Lower leg skin (tissue), 4 donors: ENCODE measurements around the gene DSCAML1. TPM values are rescaled to one million over a fixed set of nuclear protein-coding genes. Genes with fewer than 3 reads are reported as not detected.

Source experiments
- DNase-seq, 2 donors: peaks; one replicate each; pipeline ENCODE4 v3.0.0-alpha.2; 2019; ENCODE audit warnings: low spot score in 2 of 2
- H3K4me3 ChIP-seq: fragments of 200-600 bp; sonication (generic); 2 replicates; pipeline ENCODE4 v1.5.1; 2017; ENCODE audit warnings: mild to moderate bottlenecking, low read depth; ENCODE audit not compliant: poor library complexity, severe bottlenecking
- POLR2A ChIP-seq, 2 donors: fragments of 450-650 bp; IDR thresholded peaks; one replicate each; pipeline ENCODE4 v1.6.1; 2016 to 2017; ENCODE audit warnings: antibody characterized with exemption in 2 of 2, mild to moderate bottlenecking in 1 of 2, moderate library complexity in 1 of 2
- WGBS, 2 donors: methylation state at CpG; one replicate each; pipeline ENCODE4 v1.1.5; 2018; 5-methylcytosine and 5-hydroxymethylcytosine counted together
- intact Hi-C: fragments of 100-400 bp; cut with DNase I; formaldehyde crosslinking; loops from one replicate; pipeline ENCODE4 v1.15.0; 2023; ENCODE audit warnings: low total_unique reads
- total RNA-seq, 4 donors: library from RNA; depleted of rRNA; stranded (reverse); fragments of >200 nt; gene quantifications; one replicate each; pipeline ENCODE4 v1.1.0, GENCODE V29; 2016
- TF ChIP-seq, protein P1 (sequence below), 3 donors: fragments of 450-650 bp; IDR thresholded peaks; one replicate each; pipeline ENCODE4 v1.5.1; 2016; ENCODE audit warnings: antibody characterized with exemption in 3 of 3, mild to moderate bottlenecking in 3 of 3, moderate library complexity in 2 of 3

Gene DSCAML1
- total RNA-seq, 4 donors from 2014 or later, result 0.07 to 0.13 (median 0.08) TPM

DNA sequence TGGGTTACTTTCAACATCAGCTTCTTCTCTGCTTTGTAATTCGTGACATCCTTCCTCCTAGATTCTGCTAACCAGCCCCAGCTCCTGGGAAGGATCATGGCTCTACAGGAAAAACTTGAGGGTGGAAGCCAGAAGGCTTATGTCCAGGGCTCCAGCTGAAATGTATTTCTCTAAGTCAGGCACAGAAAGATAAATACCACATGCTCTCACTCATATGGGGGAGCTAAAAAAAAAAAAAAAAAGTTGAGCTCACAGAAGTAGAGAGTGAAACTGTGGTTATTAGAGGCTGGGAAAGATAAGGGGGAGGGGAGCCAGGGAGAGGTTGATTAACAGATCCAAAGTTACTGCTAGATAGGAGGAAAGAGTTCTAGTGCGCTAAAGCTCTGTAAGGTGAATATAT lies 74.9 kb downstream of the DSCAML1 start:
- no peak for DNase-seq
- no peak overlapping the region for H3K4me3 ChIP-seq
- intact Hi-C loops, result no loop called here
- WGBS, 2 donors, result 72 to 74% methylated on average over 2 of the region's 2 CpGs
- TF ChIP-seq, protein P1, sequence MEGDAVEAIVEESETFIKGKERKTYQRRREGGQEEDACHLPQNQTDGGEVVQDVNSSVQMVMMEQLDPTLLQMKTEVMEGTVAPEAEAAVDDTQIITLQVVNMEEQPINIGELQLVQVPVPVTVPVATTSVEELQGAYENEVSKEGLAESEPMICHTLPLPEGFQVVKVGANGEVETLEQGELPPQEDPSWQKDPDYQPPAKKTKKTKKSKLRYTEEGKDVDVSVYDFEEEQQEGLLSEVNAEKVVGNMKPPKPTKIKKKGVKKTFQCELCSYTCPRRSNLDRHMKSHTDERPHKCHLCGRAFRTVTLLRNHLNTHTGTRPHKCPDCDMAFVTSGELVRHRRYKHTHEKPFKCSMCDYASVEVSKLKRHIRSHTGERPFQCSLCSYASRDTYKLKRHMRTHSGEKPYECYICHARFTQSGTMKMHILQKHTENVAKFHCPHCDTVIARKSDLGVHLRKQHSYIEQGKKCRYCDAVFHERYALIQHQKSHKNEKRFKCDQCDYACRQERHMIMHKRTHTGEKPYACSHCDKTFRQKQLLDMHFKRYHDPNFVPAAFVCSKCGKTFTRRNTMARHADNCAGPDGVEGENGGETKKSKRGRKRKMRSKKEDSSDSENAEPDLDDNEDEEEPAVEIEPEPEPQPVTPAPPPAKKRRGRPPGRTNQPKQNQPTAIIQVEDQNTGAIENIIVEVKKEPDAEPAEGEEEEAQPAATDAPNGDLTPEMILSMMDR (IDR thresholded peaks at IDR 0.05), result no peak
- TF ChIP-seq POLR2A (IDR thresholded peaks at IDR 0.05), result no peak

DNA sequence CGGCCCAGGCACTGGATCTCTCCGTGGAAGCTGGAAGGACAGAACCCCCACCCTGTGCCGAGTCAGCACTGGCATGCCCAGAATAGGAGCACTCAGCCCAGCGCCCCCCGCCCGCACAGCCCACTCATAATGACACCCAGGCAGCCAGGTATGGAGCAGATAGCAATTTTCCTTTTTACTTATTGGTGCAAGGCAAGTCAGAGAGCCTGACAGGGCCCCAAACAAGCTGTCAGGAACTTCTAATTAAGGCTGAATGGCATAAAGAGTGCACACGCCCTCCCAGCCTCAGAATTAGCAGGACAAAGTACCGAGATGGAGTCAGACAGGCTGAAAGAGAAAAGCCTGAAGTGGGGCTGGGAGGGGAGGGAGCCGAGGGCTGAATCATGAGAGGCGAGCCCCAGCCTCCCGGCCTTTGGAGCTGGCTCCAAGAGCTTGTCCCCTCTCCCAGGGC lies 76.9 kb downstream of the DSCAML1 start:
- 47 to 62% methylated on average over 11 of the region's 11 CpGs for WGBS, 2 donors
- intact Hi-C loops, result no loop called here

DNA sequence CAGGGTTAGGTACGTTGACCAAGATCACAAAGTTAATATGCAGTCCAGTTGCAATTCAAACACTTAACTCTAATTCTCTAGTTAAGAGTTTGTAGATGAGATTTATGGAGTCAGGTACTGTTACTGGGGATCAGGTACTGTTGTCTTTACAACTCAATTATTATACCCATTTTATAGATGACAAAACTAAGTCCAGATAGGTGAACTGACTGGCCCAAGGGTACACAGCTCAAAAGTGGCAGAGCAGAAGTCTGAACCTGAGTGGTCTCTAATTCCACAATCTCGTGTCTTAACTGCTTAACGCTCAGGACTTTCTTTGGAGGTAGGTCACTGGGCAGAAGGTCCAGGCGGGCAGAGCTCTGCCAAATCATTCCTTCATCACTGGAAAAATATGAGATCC lies 77.5 kb downstream of the DSCAML1 start:
- H3K4me3 ChIP-seq, result no peak overlapping the region
- 91 to 92% methylated on average over 4 of the region's 4 CpGs for WGBS, 2 donors
- TF ChIP-seq, protein P1 (IDR thresholded peaks at IDR 0.05), result no peak
- no peak for TF ChIP-seq POLR2A (IDR thresholded peaks at IDR 0.05)
- intact Hi-C loops, result no loop called here
- no peak for DNase-seq

More for the DNA sequence above, 76.9 kb downstream of the DSCAML1 start:
- no peak for TF ChIP-seq POLR2A (IDR thresholded peaks at IDR 0.05)
- TF ChIP-seq, protein P1 (IDR thresholded peaks at IDR 0.05), result no peak
- DNase-seq, result no peak
- H3K4me3 ChIP-seq, result no peak overlapping the region

DNA sequence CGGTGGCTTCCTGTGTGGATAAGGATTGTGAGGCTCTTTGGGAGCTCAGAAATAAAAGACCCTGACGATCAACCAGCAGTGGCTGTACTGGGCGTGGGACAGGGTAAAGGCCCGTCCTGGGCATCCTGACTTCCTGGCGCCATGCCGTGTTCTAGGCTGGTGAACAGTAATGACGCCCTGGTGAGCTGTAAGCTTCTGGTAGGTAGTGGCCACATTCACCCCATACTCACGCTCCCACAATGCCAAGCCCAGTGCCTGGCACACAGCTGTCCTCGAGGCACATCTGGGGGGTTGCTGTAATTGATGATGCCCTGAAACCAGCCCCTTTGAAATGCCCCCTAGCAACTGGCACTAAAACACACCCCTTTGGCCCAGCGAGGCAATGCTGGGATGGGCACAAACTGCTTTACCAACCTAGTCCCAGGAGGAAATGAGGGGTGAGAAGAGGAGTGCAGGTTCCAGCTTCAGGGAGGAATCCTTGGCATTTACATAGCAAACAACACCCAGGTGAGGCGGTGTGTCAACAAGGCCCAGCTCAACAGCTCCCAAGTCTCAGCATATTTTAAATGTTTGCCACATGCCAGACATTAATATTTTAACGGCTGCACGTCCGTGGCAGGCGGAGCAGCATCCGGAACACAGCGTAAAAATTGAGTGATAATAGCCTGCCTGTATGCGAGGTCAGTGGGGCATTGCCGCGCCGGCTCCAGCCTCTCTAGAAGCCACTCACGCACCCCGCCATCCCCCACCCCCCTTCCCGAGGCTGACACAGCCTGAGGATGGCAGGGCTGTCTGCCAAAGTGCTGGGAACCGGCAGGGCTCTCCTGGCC lies 79.3 kb downstream of the DSCAML1 start:
- TF ChIP-seq, protein P1 (IDR thresholded peaks at IDR 0.05), result no peak
- TF ChIP-seq POLR2A (IDR thresholded peaks at IDR 0.05), result no peak
- intact Hi-C loops, result no loop called here
- no peak overlapping the region for H3K4me3 ChIP-seq
- DNase-seq, result no peak
- 55 to 60% methylated on average over 24 of the region's 25 CpGs for WGBS, 2 donors

DNA sequence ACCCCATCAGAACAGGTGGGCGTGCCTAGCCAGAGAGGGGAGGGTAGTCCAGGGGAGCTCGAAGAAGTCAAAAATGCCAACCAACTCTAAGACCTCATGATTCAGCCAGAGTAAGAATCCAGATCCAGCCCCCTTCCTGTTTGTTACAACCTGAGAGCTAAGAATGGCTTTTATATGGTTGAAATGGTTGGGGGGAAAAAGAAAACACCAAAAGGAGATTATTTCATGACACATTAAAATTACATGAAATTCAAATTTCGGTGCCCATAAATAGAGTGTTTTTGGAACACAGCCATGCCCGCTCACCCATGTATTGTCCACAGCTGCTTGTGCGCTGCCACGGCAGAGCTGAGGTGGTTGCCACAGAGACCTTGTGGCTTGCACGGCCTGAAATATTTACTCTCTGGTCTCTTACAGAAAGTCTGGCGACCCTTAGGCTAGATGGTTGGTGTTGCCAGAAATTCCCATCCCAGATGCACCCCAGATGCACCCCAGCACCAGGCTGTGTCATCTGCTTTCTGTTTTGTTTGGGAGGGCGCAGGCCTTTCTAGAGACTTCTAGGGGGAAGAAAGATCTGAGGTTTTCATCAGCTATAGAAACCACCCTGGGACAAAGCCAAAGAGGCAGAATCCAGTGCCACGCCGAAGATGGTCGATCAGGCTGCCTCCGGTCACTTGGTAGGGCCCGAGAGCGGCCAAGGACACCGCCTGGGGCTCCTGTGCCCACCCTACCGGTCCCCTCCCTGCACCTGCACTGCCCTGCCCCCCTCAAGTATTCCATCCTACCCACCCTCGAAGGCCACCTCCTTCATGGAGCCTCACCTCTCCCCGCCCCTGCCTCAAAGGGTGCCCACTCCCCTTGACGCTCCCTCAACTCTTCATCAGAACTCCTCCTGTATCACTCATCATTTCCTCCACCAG lies 80.2 kb downstream of the DSCAML1 start:
- 82% methylated on average over 20 of the region's 20 CpGs for WGBS, 2 donors
- intact Hi-C loops, result no loop called here
- DNase-seq, result no peak

More for the DNA sequence above, 80.2 kb downstream of the DSCAML1 start:
- no peak for TF ChIP-seq POLR2A (IDR thresholded peaks at IDR 0.05)
- TF ChIP-seq, protein P1 (IDR thresholded peaks at IDR 0.05), result no peak
- H3K4me3 ChIP-seq, result no peak overlapping the region
